Activated T-cell treated with anti-CD3 and anti-CD28 coated beads for 48 hours (primary cell): ENCODE measurements around the gene TBX20.
A peak's percentile ranks its signal among the peaks of the same experiment; 100 is the strongest.

Source experiments
- DNase-seq: peaks from one replicate; pipeline ENCODE4 v3.0.0-alpha.2; 2020; ENCODE audit warnings: low read depth

Gene TBX20

DNA sequence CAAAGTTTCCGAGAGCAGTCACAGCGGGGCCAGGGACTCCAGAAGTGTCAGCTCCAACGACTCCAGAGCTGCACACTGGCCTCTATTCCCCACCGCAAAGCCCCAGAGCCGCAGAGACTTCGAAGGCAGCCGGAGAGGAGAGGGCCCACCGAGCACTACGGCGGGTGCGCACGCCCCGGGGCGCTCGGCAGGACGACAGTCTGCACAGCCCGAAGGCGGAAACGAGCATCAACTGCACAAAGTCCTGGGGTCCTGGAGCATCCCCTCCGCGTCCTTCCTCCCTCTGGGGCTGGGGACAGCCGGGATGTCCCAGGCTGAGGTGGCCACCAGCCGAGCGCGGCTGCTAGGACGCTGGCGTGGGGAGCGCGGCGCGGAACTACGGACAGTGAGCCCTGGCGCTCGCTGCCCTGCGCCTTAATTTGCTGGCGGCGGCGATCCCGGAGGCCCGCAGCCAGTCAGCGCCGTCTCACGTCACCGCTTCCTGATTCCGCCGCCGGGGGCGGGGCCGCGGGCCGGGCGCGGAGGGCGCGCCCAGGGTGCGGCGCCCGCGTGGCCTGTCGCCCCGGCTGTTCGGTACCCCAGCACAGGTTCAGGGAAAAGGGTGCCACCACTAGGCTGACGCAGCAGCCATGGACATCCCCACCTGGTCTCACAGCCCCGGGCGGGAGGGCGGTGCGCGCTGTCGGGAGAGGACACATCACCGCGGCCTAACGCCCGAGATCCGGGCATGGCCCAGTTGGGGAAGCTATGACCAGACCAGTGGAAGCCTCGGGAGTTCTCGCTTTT is at the start of gene TBX20:
Gene TBX20, minus strand, starts transcription at position 391 of the 786 bp plus-strand sequence. CDS start 480 bp downstream, outside the sequence.
- peak; percentile 49 for DNase-seq

DNA sequence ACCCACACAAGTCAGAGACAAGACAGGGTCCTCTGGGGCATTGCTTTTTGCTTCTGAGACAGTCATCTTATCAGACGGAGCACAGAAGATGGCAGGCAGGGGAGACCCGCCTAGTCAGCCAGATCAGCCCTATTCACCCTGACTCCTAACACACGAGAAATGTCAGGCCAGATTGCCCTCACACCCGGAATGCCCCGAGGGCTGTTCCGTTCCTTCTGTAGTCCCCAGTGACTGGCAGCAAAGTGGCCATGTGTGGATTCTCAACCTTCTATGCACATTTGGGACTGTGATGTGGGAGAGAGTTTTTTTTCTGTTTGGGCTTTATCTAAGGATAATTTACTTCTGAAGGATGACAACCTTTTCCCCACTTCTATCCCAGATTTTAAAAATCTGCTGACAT is 35.5 kb upstream of the TBX20 start:
- DNase-seq = no peak

DNA sequence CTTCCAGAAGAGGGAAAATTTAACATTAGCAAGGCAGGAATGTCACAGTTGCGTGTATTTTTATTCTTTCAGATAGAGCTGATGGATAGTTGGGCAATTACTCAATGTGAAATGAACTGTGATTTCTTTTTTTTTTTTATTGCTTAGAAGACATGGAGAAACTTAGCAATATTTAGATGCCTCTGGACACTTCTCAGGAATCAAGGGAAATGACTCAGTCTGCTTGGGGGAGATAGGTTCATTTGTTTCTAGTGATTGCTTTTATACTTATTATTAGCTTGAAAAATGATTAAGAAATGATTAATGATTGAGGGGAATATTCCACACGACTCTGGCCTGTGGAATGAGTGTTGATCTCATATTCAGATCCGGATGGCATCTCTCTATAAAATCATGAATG is 33.1 kb upstream of the TBX20 start:
- no peak for DNase-seq

- no peak for DNase-seq
Measured at GRCh38 chr7:35286422-35286821, 32.5 kb upstream of the TBX20 start.

DNA sequence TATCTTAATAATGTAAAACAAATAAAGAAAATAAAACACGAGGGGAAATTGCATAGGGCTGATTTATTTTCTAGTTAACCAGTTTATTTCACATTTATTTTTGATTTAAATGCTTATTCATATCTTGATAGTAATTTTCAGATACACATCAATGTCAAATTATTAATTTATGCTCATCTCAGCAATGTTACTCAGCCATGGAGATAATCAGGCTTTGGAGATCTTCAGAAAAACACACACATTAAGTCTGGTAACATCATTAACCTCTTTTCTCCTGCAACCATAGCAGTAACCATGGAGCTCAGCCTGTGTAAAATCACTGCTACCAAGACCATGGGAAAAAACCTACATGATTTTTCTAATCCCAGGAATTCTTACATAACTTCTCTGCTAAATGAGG is 31.9 kb upstream of the TBX20 start:
- no peak for DNase-seq

GRCh38 chr7:35280902-35281301 is 27.0 kb upstream of the TBX20 start:
- no peak for DNase-seq

DNA sequence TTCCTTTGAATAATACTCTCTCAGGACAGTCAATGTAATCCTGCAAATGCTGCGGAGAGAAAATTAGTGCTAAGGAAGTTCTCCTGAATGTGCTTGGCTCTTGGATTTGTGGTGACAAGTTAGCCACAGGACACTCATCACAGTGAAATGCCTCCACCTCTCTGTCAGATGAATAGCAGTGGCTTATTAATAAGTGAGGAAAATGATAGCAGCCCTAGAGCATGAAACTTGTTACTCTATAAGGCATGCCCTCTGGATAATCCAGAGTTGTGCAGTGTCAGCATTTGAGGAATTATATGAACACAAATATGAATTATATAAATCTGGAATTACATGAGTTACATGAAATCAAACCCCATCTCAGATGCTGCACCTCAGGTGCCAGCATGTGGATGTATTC is 23.5 kb upstream of the TBX20 start:
- no peak for DNase-seq

- DNase-seq = no peak
Measured at GRCh38 chr7:35272246-35272645, 18.3 kb upstream of the TBX20 start.

- no peak for DNase-seq
Measured at GRCh38 chr7:35268953-35269352, 15.1 kb upstream of the TBX20 start.

- DNase-seq = no peak
Measured at GRCh38 chr7:35267411-35267810, 13.5 kb upstream of the TBX20 start.

- no peak for DNase-seq
Measured at GRCh38 chr7:35263396-35263795, 9.5 kb upstream of the TBX20 start.

DNA sequence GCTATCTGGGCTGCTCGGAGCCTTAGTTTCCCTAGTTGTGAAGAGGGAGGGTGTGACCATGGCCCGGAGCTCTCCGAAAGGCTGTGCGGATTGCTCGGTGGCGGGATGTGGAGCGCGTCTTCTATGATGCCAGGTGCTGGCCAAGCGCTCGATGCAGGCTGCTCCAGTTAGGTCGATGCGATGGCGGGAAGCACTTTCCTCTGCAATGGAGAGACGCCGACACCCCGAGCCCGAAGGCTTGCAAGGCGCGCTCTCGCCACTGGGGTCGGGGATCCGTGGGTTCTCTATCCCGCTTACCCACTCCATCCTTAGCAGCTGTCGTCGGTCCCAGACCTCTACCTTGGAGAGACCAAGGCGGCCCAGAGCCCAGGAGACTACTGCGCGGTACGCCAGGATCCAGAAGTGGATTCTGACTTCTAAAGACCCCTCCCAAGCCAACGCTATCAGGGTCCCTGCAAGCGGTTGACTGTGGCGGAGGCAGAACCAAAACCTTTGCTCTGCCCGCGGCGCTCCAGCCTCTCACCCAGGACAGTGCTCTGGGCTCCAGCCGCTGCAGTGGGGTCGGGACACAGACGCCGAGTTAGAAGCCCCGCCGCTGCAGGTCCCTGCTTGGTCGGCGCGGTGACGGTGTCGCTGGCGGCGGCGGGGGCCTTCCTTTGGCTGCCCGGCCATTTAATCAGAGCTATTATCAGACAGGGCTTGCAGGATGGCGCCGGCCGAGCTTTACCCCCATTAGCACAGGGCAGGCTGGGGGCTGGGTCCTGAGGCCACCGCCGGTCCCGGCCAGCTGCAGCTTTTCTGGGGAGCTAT is 7.8 kb upstream of the TBX20 start:
- no peak for DNase-seq

DNA sequence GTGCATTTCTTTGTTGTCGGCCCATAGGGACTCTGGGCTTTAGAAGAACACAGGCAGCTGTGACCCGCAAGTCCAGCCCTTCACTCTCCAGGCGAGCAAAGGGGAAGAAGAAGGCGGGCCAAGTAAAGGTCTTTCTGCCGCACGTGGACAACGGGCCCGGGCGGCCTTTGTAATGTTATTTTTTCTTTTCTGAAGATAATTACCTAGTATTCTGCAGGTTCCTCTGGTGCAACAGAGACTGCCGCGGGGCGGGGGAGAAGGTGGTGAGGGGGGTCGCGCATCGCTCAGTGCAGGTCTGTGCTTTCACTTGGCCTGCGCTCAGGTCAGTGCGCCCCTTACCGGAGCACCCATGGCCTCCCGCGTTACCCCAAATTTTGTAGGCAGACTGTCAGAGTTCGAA is 7.1 kb upstream of the TBX20 start:
- DNase-seq = no peak

GRCh38 chr7:35260246-35260645 is 6.3 kb upstream of the TBX20 start:
- no peak for DNase-seq

GRCh38 chr7:35259523-35259908 is 5.6 kb upstream of the TBX20 start:
- DNase-seq = no peak

DNA sequence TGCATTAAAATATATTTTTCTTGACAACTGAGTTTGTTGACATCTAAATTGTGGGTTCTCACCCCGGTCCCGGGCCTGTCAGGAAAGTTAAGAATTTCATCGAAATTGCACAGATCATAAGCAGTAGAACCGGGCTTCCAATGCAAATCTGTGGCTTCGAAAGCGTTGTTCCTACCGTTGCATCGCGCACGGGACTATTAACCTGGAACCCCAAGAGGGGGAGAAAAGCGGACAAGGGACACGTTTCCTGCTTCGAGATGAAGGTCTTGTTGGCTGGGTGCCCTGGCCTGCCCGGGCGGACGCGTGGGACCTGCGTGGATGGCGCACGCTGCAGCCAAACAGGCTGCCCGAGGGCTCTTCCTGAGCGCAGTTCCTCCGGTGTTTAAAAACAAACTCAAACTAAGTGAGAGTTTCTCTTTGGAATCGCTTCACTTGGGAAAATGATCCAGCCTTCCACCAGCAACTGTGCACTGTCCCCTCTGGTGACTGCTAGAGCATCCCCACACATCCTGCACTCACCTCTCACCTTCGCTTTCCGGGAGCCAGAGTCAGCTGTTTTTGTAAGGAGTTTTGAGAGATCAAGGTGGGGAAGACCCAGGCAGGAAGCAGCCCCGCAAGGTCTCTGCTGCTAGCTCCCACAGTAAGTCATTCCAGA is 5.1 kb upstream of the TBX20 start:
- DNase-seq = no peak

DNA sequence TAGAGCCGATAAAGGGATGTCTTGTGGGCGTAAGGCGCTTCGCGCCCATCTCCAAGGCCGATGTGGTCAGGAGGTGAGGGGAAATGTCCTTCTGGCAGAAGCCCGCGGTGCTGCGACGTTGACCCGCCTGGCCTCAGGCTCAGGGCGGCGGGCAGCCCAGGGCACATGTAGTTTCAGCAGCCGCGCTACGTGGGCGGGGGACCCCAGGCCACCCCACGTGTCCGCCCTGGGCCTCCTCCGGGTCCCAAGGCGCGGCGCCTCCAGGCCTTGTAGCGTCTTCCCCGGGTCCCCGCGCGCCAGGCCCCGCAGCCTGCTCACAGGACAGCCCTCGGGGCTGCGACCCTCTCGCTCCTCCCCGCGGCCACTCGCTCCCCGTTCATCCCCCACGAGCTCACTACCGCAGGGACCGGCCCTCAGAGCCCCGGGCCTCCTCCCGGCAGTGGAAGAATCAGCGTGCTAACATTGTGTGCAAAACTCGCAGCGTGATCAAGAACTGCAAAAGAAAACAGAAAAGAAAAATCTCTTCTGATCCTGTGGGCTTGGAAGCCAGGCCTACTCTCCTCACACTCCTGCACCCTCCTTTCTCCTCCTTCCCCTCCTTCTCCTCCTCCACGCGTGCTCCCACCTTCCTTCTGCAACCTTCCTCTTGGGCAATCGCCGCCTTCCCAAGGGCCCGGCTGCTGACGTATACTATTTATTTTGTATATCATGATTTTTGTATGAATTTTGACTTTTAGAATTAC is 4.4 kb upstream of the TBX20 start:
- no peak for DNase-seq

GRCh38 chr7:35257251-35258124 is 3.6 kb upstream of the TBX20 start:
- DNase-seq = no peak

DNA sequence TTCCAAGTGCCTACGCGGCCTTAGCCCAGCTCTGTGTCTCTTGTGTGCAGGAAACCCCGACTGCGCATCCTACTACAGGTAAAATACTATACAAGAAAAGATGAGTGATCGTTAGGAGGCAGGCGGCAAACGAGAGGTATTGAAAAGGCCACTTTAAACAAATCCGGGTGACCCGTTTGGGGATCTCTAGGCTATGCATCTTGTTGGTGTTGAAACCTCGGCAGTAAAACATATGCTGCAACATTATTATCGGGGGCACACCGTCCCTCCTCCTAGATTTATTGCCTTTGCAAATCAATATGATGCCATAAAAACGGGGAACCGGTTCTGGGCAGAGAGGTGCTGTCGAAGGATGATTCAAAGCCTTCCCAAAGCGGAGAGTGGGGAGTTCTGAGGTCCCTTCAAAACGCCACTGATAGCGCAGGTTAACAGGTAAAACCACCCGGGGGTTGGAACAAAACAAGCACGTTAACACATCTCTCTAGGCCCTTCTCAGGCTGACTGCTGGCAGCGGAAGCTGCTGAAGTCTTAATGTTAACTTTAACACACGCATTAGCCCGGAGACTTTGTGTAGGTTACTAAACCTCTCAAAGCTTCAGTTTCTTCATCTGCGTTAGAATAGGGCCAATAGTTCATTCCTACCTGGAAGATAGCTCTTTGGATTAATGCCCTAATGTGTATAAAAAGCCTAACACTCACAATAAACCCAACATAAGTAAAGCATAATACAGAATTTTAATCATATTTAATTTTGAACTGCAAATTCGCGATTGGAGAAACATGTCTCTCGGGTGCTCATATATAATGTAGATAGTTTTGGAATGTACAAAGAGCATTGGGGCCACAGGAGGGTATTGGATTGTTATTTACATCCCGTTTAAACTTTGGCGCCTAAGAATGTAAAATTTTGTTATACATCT is 2.6 kb upstream of the TBX20 start:
- no peak for DNase-seq
